ENCODE measurements around the gene TSNAX. TPM values are rescaled to one million over a fixed set of nuclear protein-coding genes. Genes with fewer than 3 reads are reported as not detected.
"Not testable (repeated sequence)": the region's sequence is repeated elsewhere in the genome, so short reads cannot be mapped to it uniquely, and the experiment has no call there.

TSNAX gene
- total RNA-seq, 1 donor from 2014 or later = 35.6 TPM

GRCh38 chr1:231584117-231584516 lies 55.6 kb downstream of the TSNAX start:
- no peak for DNase-seq (ENCODE audit: low spot score, unreplicated experiment)
- Mint-ChIP-seq H3K4me1 (ENCODE audit: low read depth) (no peaks in the 10 kb centered on the region), H3K36me3 (ENCODE audit: insufficient read depth) (no peaks in the 10 kb centered on the region), H3K27me3 (no peaks in the 10 kb centered on the region), H3K4me3 (ENCODE audit: low read depth) (no peak overlapping the region), H3K27ac (no peak overlapping the region), H3K9me3 (ENCODE audit: low read depth) (no peaks in the 10 kb centered on the region)
- TF ChIP-seq CTCF (IDR thresholded peaks at IDR 0.05; ENCODE audit: unreplicated experiment) = no peak

DNA sequence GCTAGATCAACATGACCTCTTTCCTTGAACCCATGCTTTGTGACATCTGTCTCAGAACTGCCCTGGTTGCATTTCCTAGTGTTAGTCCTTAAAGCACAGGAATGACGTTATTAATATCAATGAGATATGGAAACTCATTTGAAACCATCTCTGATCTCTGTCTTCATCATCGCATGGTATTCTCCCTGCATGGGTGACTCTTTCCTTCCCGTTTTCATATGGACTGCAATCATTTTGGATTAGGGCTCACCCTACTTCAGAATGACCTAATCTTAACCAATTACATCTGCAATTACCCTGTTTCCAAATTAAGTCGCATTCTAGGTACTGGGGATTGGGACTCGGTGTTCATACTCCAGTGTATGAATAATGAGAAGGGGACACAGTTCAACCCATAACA lies 56.5 kb downstream of the TSNAX start:
- no peak for DNase-seq (ENCODE audit: low spot score, unreplicated experiment)
- no peak overlapping the region for H3K27ac Mint-ChIP-seq
- no peaks in the 10 kb centered on the region for H3K4me1 Mint-ChIP-seq (ENCODE audit: low read depth)
- H3K27me3 Mint-ChIP-seq = no peaks in the 10 kb centered on the region
- TF ChIP-seq CTCF (IDR thresholded peaks at IDR 0.05; ENCODE audit: unreplicated experiment) = no peak
- no peaks in the 10 kb centered on the region for H3K36me3 Mint-ChIP-seq (ENCODE audit: insufficient read depth)
- no peaks in the 10 kb centered on the region for H3K9me3 Mint-ChIP-seq (ENCODE audit: low read depth)
- no peak overlapping the region for H3K4me3 Mint-ChIP-seq (ENCODE audit: low read depth)

GRCh38 chr1:231590453-231591198 lies 62.2 kb downstream of the TSNAX start:
- no peak for DNase-seq (ENCODE audit: low spot score, unreplicated experiment)
- no peaks in the 10 kb centered on the region for H3K27me3 Mint-ChIP-seq
- no peaks in the 10 kb centered on the region for H3K36me3 Mint-ChIP-seq (ENCODE audit: insufficient read depth)
- no peak overlapping the region for H3K4me3 Mint-ChIP-seq (ENCODE audit: low read depth)
- peaks cover under 1% of the 10 kb centered on the region for H3K4me1 Mint-ChIP-seq (ENCODE audit: low read depth)
- H3K27ac Mint-ChIP-seq = no peak overlapping the region
- no peaks in the 10 kb centered on the region for H3K9me3 Mint-ChIP-seq (ENCODE audit: low read depth)
- peak; percentile 68 for TF ChIP-seq CTCF (IDR thresholded peaks at IDR 0.05; ENCODE audit: unreplicated experiment)

DNA sequence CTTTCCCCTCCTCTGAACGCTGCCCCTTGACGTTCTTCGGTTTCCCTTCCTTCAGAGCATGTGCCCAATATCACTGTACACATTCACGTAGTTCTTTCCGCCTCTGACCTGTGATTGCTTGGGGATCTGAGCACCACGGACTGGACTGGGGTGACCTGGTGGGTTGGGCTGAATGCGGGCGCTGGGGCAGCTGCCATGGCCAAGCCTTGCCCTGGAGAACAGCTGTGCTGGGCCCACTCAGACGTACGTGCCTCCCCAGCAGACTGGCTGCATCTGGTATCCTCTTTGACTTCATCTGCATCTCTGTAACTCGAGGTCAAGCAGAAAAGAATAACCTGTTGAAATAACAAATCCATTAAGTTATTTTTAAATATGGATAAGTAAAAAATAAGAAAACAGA lies 63.0 kb downstream of the TSNAX start:
- no peaks in the 10 kb centered on the region for H3K27me3 Mint-ChIP-seq
- TF ChIP-seq CTCF (IDR thresholded peaks at IDR 0.05; ENCODE audit: unreplicated experiment) = no peak
- DNase-seq (ENCODE audit: low spot score, unreplicated experiment) = no peak
- no peaks in the 10 kb centered on the region for H3K9me3 Mint-ChIP-seq (ENCODE audit: low read depth)
- H3K4me3 Mint-ChIP-seq (ENCODE audit: low read depth) = no peak overlapping the region
- H3K36me3 Mint-ChIP-seq (ENCODE audit: insufficient read depth) = no peaks in the 10 kb centered on the region
- no peak overlapping the region for H3K27ac Mint-ChIP-seq
- peaks cover 3% of the 10 kb centered on the region for H3K4me1 Mint-ChIP-seq (ENCODE audit: low read depth)

GRCh38 chr1:231592809-231593208 lies 64.3 kb downstream of the TSNAX start:
- Mint-ChIP-seq H3K27me3 (no peaks in the 10 kb centered on the region), H3K36me3 (ENCODE audit: insufficient read depth) (no peaks in the 10 kb centered on the region)

DNA sequence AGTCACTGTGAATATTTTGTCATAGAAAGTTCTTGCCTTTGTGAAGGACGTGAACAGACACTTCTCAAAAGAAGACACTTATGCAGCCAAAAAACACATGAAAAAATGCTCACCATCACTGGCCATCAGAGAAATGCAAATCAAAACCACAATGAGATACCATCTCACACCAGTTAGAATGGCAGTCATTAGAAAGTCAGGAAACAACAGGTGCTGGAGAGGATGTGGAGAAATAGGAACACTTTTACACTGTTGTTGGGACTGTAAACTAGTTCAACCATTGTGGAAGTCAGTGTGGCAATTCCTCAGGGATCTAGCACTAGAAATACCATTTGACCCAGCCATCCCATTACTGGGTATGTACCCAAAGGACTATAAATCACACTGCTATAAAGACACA lies 64.8 kb downstream of the TSNAX start:
- DNase-seq (ENCODE audit: low spot score, unreplicated experiment); H3K4me3 Mint-ChIP-seq (ENCODE audit: low read depth); H3K4me1 Mint-ChIP-seq (ENCODE audit: low read depth); H3K9me3 Mint-ChIP-seq (ENCODE audit: low read depth); H3K27me3 Mint-ChIP-seq; H3K27ac Mint-ChIP-seq; H3K36me3 Mint-ChIP-seq (ENCODE audit: insufficient read depth): not testable (repeated sequence)

More at GRCh38 chr1:231592809-231593208, 64.3 kb downstream of the TSNAX start:
- no peak for DNase-seq (ENCODE audit: low spot score, unreplicated experiment)
- Mint-ChIP-seq H3K4me1 (ENCODE audit: low read depth) (peaks cover 3% of the 10 kb centered on the region), H3K27ac (no peak overlapping the region), H3K9me3 (ENCODE audit: low read depth) (no peaks in the 10 kb centered on the region), H3K4me3 (ENCODE audit: low read depth) (no peak overlapping the region)
- no peak for TF ChIP-seq CTCF (IDR thresholded peaks at IDR 0.05; ENCODE audit: unreplicated experiment)
